22Rv1 (cell line): ENCODE data around the gene TM4SF20.

Source experiments
- ZFX ChIP-seq: fragments of 450-650 bp; IDR thresholded peaks from 2 replicates; pipeline ENCODE4 v1.6.1; 2017; ENCODE audit warnings: antibody characterized with exemption, borderline replicate concordance
- TF ChIP-seq, protein P1 (sequence below): fragments of 450-650 bp; IDR thresholded peaks from 2 replicates; pipeline ENCODE4 v1.5.1; 2017; ENCODE audit warnings: mild to moderate bottlenecking

DNA sequence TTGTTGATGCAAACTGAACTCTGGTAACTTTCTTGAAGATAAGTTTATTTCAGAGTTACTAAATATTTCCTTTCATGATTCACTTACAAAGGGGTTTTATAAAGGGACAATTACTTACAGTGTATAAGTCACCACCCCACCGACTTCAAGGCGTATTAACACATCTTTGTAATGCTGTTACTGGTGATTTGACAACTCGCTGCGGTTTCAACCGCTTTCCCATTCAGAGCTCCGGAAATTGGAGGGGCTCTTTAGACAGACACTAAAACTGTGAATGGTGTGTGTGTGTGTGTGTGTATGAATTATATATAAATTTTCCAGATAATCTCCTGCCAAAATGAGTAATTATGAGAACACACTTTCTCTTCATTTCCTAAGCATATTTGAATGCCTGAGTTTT is 4.9 kb downstream of the TM4SF20 start:
- TF ChIP-seq, protein P1, sequence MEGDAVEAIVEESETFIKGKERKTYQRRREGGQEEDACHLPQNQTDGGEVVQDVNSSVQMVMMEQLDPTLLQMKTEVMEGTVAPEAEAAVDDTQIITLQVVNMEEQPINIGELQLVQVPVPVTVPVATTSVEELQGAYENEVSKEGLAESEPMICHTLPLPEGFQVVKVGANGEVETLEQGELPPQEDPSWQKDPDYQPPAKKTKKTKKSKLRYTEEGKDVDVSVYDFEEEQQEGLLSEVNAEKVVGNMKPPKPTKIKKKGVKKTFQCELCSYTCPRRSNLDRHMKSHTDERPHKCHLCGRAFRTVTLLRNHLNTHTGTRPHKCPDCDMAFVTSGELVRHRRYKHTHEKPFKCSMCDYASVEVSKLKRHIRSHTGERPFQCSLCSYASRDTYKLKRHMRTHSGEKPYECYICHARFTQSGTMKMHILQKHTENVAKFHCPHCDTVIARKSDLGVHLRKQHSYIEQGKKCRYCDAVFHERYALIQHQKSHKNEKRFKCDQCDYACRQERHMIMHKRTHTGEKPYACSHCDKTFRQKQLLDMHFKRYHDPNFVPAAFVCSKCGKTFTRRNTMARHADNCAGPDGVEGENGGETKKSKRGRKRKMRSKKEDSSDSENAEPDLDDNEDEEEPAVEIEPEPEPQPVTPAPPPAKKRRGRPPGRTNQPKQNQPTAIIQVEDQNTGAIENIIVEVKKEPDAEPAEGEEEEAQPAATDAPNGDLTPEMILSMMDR: no peak
- no peak for TF ChIP-seq ZFX
